GM12865 (cell line): ENCODE results near the gene SCAPER.

Experiments
- DNase-seq: peaks from one replicate; pipeline ENCODE4 v3.0.0; 2010; ENCODE audit warnings: low read depth
- H3K4me3 ChIP-seq: 2 replicates; pipeline ENCODE4 v1.5.1; 2011; ENCODE audit warnings: mild to moderate bottlenecking, low read depth, low read length, control low read depth
- TF ChIP-seq, protein P1 (sequence below): IDR thresholded peaks from 2 replicates; pipeline ENCODE4 v1.5.1; 2011; ENCODE audit warnings: low read length, control low read depth, low read depth, inconsistent platforms; ENCODE audit not compliant: insufficient read depth; ENCODE audit errors: missing control alignments

SCAPER gene

GRCh38 chr15:76345583-76345879 lies 559.6 kb downstream of the SCAPER start:
- peak overlapping the region; percentile 57; the same call in 1 of the 2 replicates for H3K4me3 ChIP-seq
- no peak for DNase-seq
- TF ChIP-seq, protein P1, sequence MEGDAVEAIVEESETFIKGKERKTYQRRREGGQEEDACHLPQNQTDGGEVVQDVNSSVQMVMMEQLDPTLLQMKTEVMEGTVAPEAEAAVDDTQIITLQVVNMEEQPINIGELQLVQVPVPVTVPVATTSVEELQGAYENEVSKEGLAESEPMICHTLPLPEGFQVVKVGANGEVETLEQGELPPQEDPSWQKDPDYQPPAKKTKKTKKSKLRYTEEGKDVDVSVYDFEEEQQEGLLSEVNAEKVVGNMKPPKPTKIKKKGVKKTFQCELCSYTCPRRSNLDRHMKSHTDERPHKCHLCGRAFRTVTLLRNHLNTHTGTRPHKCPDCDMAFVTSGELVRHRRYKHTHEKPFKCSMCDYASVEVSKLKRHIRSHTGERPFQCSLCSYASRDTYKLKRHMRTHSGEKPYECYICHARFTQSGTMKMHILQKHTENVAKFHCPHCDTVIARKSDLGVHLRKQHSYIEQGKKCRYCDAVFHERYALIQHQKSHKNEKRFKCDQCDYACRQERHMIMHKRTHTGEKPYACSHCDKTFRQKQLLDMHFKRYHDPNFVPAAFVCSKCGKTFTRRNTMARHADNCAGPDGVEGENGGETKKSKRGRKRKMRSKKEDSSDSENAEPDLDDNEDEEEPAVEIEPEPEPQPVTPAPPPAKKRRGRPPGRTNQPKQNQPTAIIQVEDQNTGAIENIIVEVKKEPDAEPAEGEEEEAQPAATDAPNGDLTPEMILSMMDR, result no peak

- TF ChIP-seq, protein P1, result no peak
- DNase-seq, result no peak
- H3K4me3 ChIP-seq, result no peak overlapping the region
These were observed 560.1 kb downstream of the SCAPER start for GRCh38 chr15:76344893-76345582.

DNA sequence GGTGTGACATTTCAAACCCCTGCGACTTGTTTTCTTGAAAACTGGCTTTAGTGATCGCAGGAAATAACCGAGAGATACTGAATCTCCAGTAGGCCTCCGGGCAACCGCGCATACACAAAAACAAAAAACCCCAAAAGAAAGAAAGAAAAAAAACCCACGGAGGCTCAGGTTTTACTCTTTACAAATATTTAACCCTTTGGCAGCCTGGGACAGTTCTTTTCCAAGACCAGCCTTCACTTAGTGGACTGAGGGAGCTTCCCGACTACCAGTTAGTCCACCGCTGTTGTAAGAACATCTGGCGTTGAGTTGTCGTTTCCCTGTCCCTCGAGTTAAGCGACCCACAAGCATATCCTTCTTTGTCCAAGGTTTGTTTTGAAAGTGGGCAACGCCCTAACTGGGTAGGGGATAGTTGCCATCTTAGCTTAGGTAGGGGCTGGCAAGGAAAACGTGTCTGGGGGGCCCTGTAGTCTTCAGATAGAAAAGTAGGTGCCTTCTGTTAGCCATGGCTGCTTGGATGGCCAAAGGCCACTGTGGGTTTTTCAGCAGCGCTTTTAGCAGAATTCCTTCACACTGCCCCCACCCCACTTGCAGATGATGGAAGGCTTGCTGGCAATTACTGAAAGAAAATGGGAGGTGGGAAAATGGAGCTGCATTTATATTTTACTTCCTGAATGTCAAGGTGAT lies 561.7 kb downstream of the SCAPER start:
- TF ChIP-seq, protein P1, result no peak
- no peak overlapping the region for H3K4me3 ChIP-seq
- no peak for DNase-seq

GRCh38 chr15:76342382-76343201 lies 562.5 kb downstream of the SCAPER start:
- no peak for DNase-seq
- H3K4me3 ChIP-seq, result no peak overlapping the region

DNA sequence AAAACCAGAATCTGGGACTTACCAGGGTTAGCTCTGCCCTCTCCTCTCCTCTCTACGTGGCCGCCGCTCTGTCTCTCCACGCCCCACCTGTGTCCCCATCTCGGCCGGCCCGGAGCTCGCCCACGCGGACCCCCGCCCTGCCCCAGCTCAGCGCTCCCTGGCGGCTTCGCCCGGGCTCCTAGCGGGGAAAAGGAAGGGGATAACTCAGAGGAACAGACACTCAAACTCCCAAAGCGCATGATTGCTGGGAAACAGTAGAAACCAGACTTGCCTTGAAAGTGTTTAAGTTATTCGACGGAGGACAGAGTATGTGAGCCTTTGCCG lies 563.1 kb downstream of the SCAPER start:
- TF ChIP-seq, protein P1, result no peak
- no peak for DNase-seq
- H3K4me3 ChIP-seq, result no peak overlapping the region

More at GRCh38 chr15:76342382-76343201, 562.5 kb downstream of the SCAPER start:
- TF ChIP-seq, protein P1, result no peak

DNA sequence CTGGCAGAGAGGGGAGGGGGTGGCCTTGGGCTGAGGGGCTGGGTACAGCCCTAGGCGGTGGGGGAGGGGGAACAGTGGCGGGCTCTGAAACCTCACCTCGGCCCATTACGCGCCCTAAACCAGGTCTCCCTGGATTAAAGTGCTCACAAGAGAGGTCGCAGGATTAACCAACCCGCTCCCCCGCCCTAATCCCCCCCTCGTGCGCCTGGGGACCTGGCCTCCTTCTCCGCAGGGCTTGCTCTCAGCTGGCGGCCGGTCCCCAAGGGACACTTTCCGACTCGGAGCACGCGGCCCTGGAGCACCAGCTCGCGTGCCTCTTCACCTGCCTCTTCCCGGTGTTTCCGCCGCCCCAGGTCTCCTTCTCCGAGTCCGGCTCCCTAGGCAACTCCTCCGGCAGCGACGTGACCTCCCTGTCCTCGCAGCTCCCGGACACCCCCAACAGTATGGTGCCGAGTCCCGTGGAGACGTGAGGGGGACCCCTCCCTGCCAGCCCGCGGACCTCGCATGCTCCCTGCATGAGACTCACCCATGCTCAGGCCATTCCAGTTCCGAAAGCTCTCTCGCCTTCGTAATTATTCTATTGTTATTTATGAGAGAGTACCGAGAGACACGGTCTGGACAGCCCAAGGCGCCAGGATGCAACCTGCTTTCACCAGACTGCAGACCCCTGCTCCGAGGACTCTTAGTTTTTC lies 563.6 kb downstream of the SCAPER start:
- H3K4me3 ChIP-seq, result no peak overlapping the region
- DNase-seq, result no peak
- TF ChIP-seq, protein P1, result no peak
